DOHH2 (cell line): ENCODE results near the gene IFNLR1.

ENCODE experiments used
- EZH2phosphoT487 ChIP-seq: fragments of 200-600 bp; sonication (generic); IDR thresholded peaks from 2 replicates; pipeline ENCODE4 v1.6.1; 2017; ENCODE audit warnings: borderline replicate concordance, mild to moderate bottlenecking, antibody characterized with exemption, low read length, moderate library complexity, mixed read lengths
- TF ChIP-seq, protein P1 (sequence below): fragments of 200-600 bp; sonication (generic); IDR thresholded peaks from one replicate; pipeline ENCODE4 v1.5.1; 2014; ENCODE audit warnings: antibody characterized with exemption, mild to moderate bottlenecking, low read depth, low read length; ENCODE audit not compliant: poor library complexity, severe bottlenecking

DNA sequence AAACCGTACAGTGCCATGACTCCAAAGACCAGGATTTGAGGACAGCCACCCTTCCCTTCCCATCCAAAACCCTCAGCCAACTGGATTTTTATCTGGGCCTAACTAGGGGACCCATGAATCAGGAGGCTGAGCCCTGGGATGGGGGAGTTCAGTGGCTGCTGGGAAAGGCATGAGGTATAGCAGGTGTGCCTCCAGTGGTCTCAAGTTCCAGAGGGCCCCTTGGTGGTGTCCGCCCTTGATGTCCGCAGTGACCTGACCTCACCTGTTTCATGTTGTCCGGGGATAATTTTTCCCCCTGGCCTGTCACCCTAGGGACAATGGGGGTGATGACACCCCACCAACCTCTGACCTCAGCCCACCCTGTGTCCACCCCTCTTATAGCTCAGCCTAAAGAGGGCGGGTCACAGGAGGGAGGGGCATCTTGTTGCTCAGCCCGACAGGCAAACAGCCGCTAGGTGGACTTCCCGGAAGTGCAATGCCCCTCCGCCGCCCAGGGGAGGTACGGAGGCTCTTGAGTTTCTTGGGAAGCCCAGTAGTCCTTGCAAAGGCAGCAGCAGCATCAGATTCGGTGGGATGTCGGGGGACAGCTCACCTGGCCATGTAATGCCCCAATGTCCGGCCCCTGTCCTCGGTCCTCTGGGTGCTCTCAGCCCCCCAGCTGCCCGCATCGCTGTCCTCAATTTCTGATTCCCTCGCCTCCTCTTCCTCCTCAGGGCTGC, 30.4 kb downstream of the IFNLR1 start:
- TF ChIP-seq, protein P1, sequence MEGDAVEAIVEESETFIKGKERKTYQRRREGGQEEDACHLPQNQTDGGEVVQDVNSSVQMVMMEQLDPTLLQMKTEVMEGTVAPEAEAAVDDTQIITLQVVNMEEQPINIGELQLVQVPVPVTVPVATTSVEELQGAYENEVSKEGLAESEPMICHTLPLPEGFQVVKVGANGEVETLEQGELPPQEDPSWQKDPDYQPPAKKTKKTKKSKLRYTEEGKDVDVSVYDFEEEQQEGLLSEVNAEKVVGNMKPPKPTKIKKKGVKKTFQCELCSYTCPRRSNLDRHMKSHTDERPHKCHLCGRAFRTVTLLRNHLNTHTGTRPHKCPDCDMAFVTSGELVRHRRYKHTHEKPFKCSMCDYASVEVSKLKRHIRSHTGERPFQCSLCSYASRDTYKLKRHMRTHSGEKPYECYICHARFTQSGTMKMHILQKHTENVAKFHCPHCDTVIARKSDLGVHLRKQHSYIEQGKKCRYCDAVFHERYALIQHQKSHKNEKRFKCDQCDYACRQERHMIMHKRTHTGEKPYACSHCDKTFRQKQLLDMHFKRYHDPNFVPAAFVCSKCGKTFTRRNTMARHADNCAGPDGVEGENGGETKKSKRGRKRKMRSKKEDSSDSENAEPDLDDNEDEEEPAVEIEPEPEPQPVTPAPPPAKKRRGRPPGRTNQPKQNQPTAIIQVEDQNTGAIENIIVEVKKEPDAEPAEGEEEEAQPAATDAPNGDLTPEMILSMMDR = no peak
- no peak for TF ChIP-seq EZH2phosphoT487
